IMR-90 (cell line): Measurements from ENCODE around the gene HYAL1. TPM values are rescaled to one million over a fixed set of nuclear protein-coding genes. Genes with fewer than 3 reads are reported as not detected.

Experiments used
- ATAC-seq: fragments of 200-7000 bp; cut with Tn5 transposase; 2 replicates; pipeline ENCODE4 v1.9.1; 2020; ENCODE audit warnings: low read depth, mild to moderate bottlenecking, moderate library complexity
- BruUV-seq: library from RNA; stranded (reverse); fragments of 400-500 nt; replicated peaks from 2 replicates; lab custom pipeline; 2021; lab: Mats Ljungman, UMichigan
- CTCF ChIA-PET: fragments of 300-600 bp; formaldehyde crosslinking; extraction: SDS; loops from one replicate; lab custom pipeline; 2021; ENCODE audit warnings: antibody characterized with exemption; lab: Yijun Ruan, JAX
- POLR2A ChIA-PET: fragments of 300-600 bp; sonication (Branson Sonifier 250); formaldehyde crosslinking; loops from one replicate; lab custom pipeline; 2022; ENCODE audit warnings: antibody characterized with exemption; ENCODE audit not compliant: unreplicated experiment; lab: Charles Lee
- DNase-seq: peaks from one replicate; pipeline ENCODE4 v3.0.0; 2013
- H2AFZ ChIP-seq: replicated peaks from 2 replicates; pipeline ENCODE3; 2013; ENCODE audit warnings: low read length, mild to moderate bottlenecking; ENCODE audit not compliant: poor library complexity
- H2AK5ac ChIP-seq: 2 replicates; pipeline ENCODE4 v1.6.1; 2013; ENCODE audit warnings: low read depth, low read length, inconsistent platforms
- H2AK9ac ChIP-seq: replicated peaks from 2 replicates; pipeline ENCODE3; 2013; ENCODE audit warnings: mild to moderate bottlenecking, low read depth, low read length, moderate library complexity; ENCODE audit not compliant: poor library complexity
- H2BK120ac ChIP-seq: 2 replicates; pipeline ENCODE4 v1.6.1; 2013; ENCODE audit warnings: low read depth, low read length, inconsistent platforms
- H2BK15ac ChIP-seq: 3 replicates; pipeline ENCODE4 v1.6.1; 2013; ENCODE audit warnings: low read depth, low read length, inconsistent platforms
- H2BK20ac ChIP-seq: 2 replicates; pipeline ENCODE4 v1.6.1; 2013; ENCODE audit warnings: low read depth, mild to moderate bottlenecking, inconsistent platforms, low read length, moderate library complexity
- H2BK5ac ChIP-seq: 2 replicates; pipeline ENCODE4 v1.6.1; 2013; ENCODE audit warnings: mild to moderate bottlenecking, low read depth, low read length, inconsistent platforms; ENCODE audit not compliant: poor library complexity, severe bottlenecking
- H3K14ac ChIP-seq: replicated peaks from 2 replicates; pipeline ENCODE4 v1.6.1; 2013; ENCODE audit warnings: low read depth, low read length, inconsistent platforms
- H3K18ac ChIP-seq: 2 replicates; pipeline ENCODE4 v1.6.1; 2013; ENCODE audit warnings: low read depth, low read length, control low read depth
- H3K23ac ChIP-seq: 2 replicates; pipeline ENCODE4 v1.6.1; 2013; ENCODE audit warnings: low read depth, low read length, inconsistent platforms
- H3K27ac ChIP-seq: 2 replicates; pipeline ENCODE4 v1.5.1; 2013; ENCODE audit warnings: mild to moderate bottlenecking, control low read depth, low read length; ENCODE audit not compliant: insufficient read depth
- H3K27me3 ChIP-seq: 2 replicates; pipeline ENCODE4 v1.6.1; 2013; ENCODE audit warnings: low read length; ENCODE audit not compliant: control insufficient read depth, insufficient read depth
- H3K36me3 ChIP-seq: 2 replicates; pipeline ENCODE4 v1.6.1; 2013; ENCODE audit warnings: low read length, mixed read lengths; ENCODE audit not compliant: control insufficient read depth, insufficient read depth
- H3K4ac ChIP-seq: 2 replicates; pipeline ENCODE4 v1.6.1; 2013; ENCODE audit warnings: low read depth, low read length, inconsistent platforms
- H3K4me1 ChIP-seq: 2 replicates; pipeline ENCODE4 v1.6.1; 2013; ENCODE audit warnings: low read length, mixed read lengths; ENCODE audit not compliant: control insufficient read depth, insufficient read depth
- H3K4me2 ChIP-seq: 2 replicates; pipeline ENCODE4 v1.6.1; 2013; ENCODE audit warnings: low read depth, mild to moderate bottlenecking, control low read depth, low read length, moderate library complexity
- H3K4me3 ChIP-seq: 2 replicates; pipeline ENCODE4 v1.5.1; 2013; ENCODE audit warnings: low read depth, mild to moderate bottlenecking, control low read depth, low read length, moderate library complexity; ENCODE audit not compliant: insufficient read depth
- H3K56ac ChIP-seq: 2 replicates; pipeline ENCODE4 v1.6.1; 2013; ENCODE audit warnings: low read length, inconsistent platforms; ENCODE audit not compliant: insufficient read depth; ENCODE audit errors: extremely low read depth
- H3K79me1 ChIP-seq, 2 experiments: 2 replicates each; pipeline ENCODE4 v1.6.1; 2013; ENCODE audit warnings: low read length in 2 of 2, inconsistent platforms in 1 of 2, low read depth in 1 of 2
- H3K9ac ChIP-seq: 2 replicates; pipeline ENCODE4 v1.6.1; 2013; ENCODE audit warnings: low read depth, low read length, control low read depth
- H3K9me1 ChIP-seq: 2 replicates; pipeline ENCODE4 v1.6.1; 2013; ENCODE audit warnings: low read length, inconsistent platforms; ENCODE audit not compliant: insufficient read depth
- H3K9me3 ChIP-seq: 2 replicates; pipeline ENCODE4 v1.6.1; 2013; ENCODE audit warnings: low read length; ENCODE audit not compliant: control insufficient read depth, insufficient read depth
- H4K20me1 ChIP-seq: 2 replicates; pipeline ENCODE4 v1.6.1; 2013; ENCODE audit warnings: low read length, inconsistent platforms; ENCODE audit not compliant: insufficient read depth
- H4K5ac ChIP-seq: 2 replicates; pipeline ENCODE4 v1.6.1; 2013; ENCODE audit warnings: mild to moderate bottlenecking, low read depth, low read length, control low read depth
- H4K8ac ChIP-seq, 2 experiments: 2 replicates each; pipeline ENCODE4 v1.6.1; 2013; ENCODE audit warnings: low read depth in 2 of 2, low read length in 2 of 2, control low read depth in 1 of 2, inconsistent platforms in 1 of 2
- H4K91ac ChIP-seq: 2 replicates; pipeline ENCODE4 v1.6.1; 2013; ENCODE audit warnings: low read depth, low read length, inconsistent platforms; ENCODE audit not compliant: insufficient read depth
- BHLHE40 ChIP-seq: fragments of 150-350 bp; IDR thresholded peaks from 2 replicates; pipeline ENCODE4 v1.6.1; 2016; ENCODE audit warnings: mild to moderate bottlenecking, low read depth, low read length
- FOS ChIP-seq: fragments of 150-350 bp; IDR thresholded peaks from 2 replicates; pipeline ENCODE4 v1.6.1; 2016; ENCODE audit warnings: low read depth, low read length
- MAFK ChIP-seq: IDR thresholded peaks from 2 replicates; pipeline ENCODE4 v1.6.1; 2012; ENCODE audit warnings: low read depth, low read length, improper control_type of control experiment
- MAZ ChIP-seq: IDR thresholded peaks from 2 replicates; pipeline ENCODE4 v1.6.1; 2012; ENCODE audit warnings: low read depth, mild to moderate bottlenecking, low read length, improper control_type of control experiment, moderate library complexity, borderline replicate concordance
- MXI1 ChIP-seq: IDR thresholded peaks from 2 replicates; pipeline ENCODE4 v1.6.1; 2012; ENCODE audit warnings: low read depth, mild to moderate bottlenecking, low read length, moderate library complexity, borderline replicate concordance
- RAD21 ChIP-seq: IDR thresholded peaks from 2 replicates; pipeline ENCODE4 v1.6.1; 2012; ENCODE audit warnings: low read length, improper control_type of control experiment
- RCOR1 ChIP-seq: IDR thresholded peaks from 2 replicates; pipeline ENCODE4 v1.6.1; 2012; ENCODE audit warnings: mild to moderate bottlenecking, low read length, improper control_type of control experiment; ENCODE audit not compliant: insufficient replicate concordance
- RFX5 ChIP-seq: IDR thresholded peaks from 2 replicates; pipeline ENCODE4 v1.8.0; 2012; ENCODE audit warnings: low read depth, mild to moderate bottlenecking, low read length, moderate library complexity
- SMC3 ChIP-seq: fragments of 150-350 bp; IDR thresholded peaks from 2 replicates; pipeline ENCODE4 v1.6.1; 2016; ENCODE audit warnings: low read depth, mild to moderate bottlenecking, antibody characterized with exemption, low read length, moderate library complexity
- WGBS, 2 experiments: methylation state at CpG; one replicate each; pipeline versions ENCODE4 v1.1.5 to v1.1.7; 2013; ENCODE audit warnings: missing lambda C conversion rate in 2 of 2; ENCODE audit not compliant: insufficient read length in 1 of 2; ENCODE audit errors: extremely low coverage in 2 of 2; 5-methylcytosine and 5-hydroxymethylcytosine counted together
- dilution Hi-C: fragments of 300-500 bp; cut with HindIII; formaldehyde crosslinking; loops from one replicate; pipeline ENCODE4 v1.14.3; 2018; ENCODE audit warnings: low sequenced_read_pairs; ENCODE audit not compliant: unreplicated experiment
- in situ Hi-C: fragments of 300-500 bp; cut with MboI; formaldehyde crosslinking; loops from 3 replicates; pipeline ENCODE4 v1.14.3; 2019; ENCODE audit warnings: low sequenced_read_pairs, inconsistent platforms, mixed read lengths
- intact Hi-C: fragments of 100-400 bp; cut with micrococcal nuclease; formaldehyde crosslinking; loops from 2 replicates; pipeline ENCODE4 v1.10.0; 2022
- polyA plus RNA-seq, 3 experiments: library from polyadenylated mRNA; depleted of rRNA; stranded (reverse); fragments of >200 nt; gene quantifications; 2 replicates each; pipeline ENCODE4 v1.2.3, GENCODE V29; 2012; ENCODE audit warnings: low replicate concordance in 1 of 3
- total RNA-seq: library from RNA; depleted of rRNA; stranded (reverse); fragments of >200 nt; gene quantifications from 2 replicates; pipeline ENCODE4 v1.2.3, GENCODE V29; 2012
- TF ChIP-seq, protein P1 (sequence below): fragments of 150-350 bp; IDR thresholded peaks from 2 replicates; pipeline ENCODE4 v1.6.1; 2016; ENCODE audit warnings: low read depth, mild to moderate bottlenecking, low read length, moderate library complexity, borderline replicate concordance
- TF ChIP-seq, protein P2 (sequence below): fragments of 150-350 bp; IDR thresholded peaks from 2 replicates; pipeline ENCODE4 v1.6.1; 2017; ENCODE audit warnings: mild to moderate bottlenecking, antibody characterized with exemption, low read length, low read depth

Gene HYAL1
- total and polyA plus RNA-seq, 2 of the 4 experiments (the other 2 are of a cell fraction): 0.32 to 0.36 TPM

DNA sequence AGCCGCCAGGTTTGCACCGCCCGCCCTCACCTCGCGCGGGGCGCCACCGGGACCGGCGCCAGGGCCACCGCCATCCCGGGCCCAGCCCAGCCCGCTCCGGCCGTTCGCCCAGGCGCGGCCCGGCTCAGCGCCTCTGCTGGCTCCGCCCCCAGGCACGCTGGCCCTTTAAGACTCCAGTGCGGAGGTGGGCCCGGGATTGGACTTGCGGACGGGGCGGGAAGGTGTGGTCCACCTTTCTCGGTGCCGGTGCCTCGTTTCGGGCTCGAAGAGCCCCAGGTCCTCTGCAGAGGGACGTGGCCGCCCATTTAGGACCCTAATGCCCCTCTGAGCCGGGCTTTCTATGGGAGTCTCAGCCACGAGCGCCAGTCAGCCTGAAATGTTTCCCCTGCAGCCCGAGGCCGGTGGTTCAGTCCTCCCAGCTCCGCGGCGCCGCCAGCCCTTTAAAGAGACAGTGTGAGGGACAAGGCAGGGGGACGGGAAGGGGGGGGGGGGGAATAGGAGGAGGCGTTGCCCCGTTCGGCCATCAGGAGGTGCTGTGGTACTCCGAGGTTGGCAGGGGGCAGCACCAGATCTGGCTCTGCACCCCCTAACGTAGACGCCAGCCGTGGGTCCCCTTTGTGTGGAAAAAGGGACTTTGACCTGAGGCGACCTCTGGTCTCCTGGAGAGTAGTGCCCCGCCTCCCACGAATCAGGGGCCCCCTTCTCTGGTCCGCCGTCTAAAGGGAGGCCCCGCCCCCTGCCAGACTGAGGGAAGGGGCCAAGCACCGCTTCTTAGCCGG lies 18.2 kb upstream of the HYAL1 start (continued):
- TF ChIP-seq MAZ (peak; percentile 49), RAD21 (no peak)

DNA sequence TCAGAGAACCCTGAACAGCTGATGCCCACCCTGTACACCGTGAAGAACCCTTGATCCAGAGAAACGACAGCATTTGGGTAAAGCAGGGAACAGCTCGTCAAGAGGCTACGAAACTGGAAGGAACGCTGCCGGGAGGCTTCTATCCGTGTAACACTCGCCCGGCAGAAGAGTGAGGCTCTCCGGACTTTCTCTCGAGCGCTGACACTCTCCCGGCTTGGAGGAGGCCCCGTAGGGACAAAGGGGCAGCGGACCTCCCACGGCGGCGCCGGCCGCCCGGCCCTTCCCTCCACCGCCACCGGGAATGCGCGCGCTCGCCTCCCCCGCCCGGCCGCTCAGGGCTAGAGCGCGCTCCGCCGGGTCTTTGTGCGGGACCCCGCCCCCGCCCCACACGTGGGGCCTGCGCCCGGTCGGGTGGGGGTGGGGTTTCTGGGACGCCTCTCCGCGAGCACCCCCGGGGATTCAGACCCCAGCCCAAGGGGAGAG lies 17.5 kb upstream of the HYAL1 start:
- POLR2A ChIA-PET: interaction anchor here (0.6 kb wide), 1 partner anchor 26 kb away, joined by 10 read pairs; no protein-coding TSS in a partner anchor
- H2AFZ ChIP-seq: peak overlapping the region; percentile 95
- peak overlapping the region; percentile 58 for H3K4me3 ChIP-seq
- H3K4me2 ChIP-seq: peak overlapping the region; percentile 96
- H3K9ac ChIP-seq: peak overlapping the region; percentile 87
- no peak overlapping the region; the same call in 2 of the 3 replicates for H2BK15ac ChIP-seq
- H2AK9ac ChIP-seq: peak overlapping the region; percentile 91
- H3K36me3 ChIP-seq: peaks cover 38% of the 10 kb centered on the region
- H4K5ac ChIP-seq: peak overlapping the region; percentile 17
- peaks cover 26 to 56% of the 10 kb centered on the region in 2 experiments for H3K79me1 ChIP-seq
- dilution Hi-C loops (no loop called here), intact Hi-C loops (loop anchor here (5.0 kb wide), 1 partner anchor 59 kb away; no protein-coding TSS in a partner anchor), in situ Hi-C loops (no loop called here)
- 0% methylated on average over 14 of the region's 45 CpGs; no CpG with 5 or more reads in 1 of the 2 experiments for WGBS, 2 experiments
- peaks cover 18% of the 10 kb centered on the region for H3K9me1 ChIP-seq
- H2BK120ac ChIP-seq: peak overlapping the region; percentile 54; the same call in 1 of the 2 replicates
- H3K14ac ChIP-seq: peak overlapping the region; percentile 88
- H3K4ac ChIP-seq: peak overlapping the region; percentile 87
- H3K56ac ChIP-seq: peak overlapping the region; percentile 90
- H2AK5ac ChIP-seq: peak overlapping the region; percentile 82
- BruUV-seq: no TSS peak
- H3K27ac ChIP-seq: peak overlapping the region; percentile 98
- H2BK5ac ChIP-seq: peak overlapping the region; percentile 98
- peak overlapping the region; percentile 79 for H4K91ac ChIP-seq
- H3K4me1 ChIP-seq: peaks cover 25% of the 10 kb centered on the region
- H3K9me3 ChIP-seq: no peaks in the 10 kb centered on the region
- H2BK20ac ChIP-seq: no peak overlapping the region
- peaks cover 14% of the 10 kb centered on the region; the same call in 1 of the 2 replicates for H4K20me1 ChIP-seq
- DNase-seq: peak; percentile 55
- peak overlapping the region; percentile 93 for H3K23ac ChIP-seq
- H4K8ac ChIP-seq: peak overlapping the region; percentile 20 to 74
- no peaks in the 10 kb centered on the region for H3K27me3 ChIP-seq
- CTCF ChIA-PET: no interaction called here
- peak; percentile 75 for ATAC-seq
- peak overlapping the region; percentile 31; the same call in 1 of the 2 replicates for H3K18ac ChIP-seq
- no peak for TF ChIP-seq RCOR1
- TF ChIP-seq MXI1: peak; percentile 91
- TF ChIP-seq SMC3: no peak
- TF ChIP-seq FOS: no peak
- TF ChIP-seq, protein P1, sequence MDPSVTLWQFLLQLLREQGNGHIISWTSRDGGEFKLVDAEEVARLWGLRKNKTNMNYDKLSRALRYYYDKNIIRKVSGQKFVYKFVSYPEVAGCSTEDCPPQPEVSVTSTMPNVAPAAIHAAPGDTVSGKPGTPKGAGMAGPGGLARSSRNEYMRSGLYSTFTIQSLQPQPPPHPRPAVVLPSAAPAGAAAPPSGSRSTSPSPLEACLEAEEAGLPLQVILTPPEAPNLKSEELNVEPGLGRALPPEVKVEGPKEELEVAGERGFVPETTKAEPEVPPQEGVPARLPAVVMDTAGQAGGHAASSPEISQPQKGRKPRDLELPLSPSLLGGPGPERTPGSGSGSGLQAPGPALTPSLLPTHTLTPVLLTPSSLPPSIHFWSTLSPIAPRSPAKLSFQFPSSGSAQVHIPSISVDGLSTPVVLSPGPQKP: no peak
- TF ChIP-seq MAFK: no peak
- no peak for TF ChIP-seq BHLHE40
- peak; percentile 82; the same call in 1 of the 2 replicates for TF ChIP-seq MAZ
- no peak for TF ChIP-seq RFX5
- TF ChIP-seq, protein P2, sequence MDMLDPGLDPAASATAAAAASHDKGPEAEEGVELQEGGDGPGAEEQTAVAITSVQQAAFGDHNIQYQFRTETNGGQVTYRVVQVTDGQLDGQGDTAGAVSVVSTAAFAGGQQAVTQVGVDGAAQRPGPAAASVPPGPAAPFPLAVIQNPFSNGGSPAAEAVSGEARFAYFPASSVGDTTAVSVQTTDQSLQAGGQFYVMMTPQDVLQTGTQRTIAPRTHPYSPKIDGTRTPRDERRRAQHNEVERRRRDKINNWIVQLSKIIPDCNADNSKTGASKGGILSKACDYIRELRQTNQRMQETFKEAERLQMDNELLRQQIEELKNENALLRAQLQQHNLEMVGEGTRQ: peak; percentile 83
